Kidney (tissue), 14 donors: ENCODE data around the gene LCOR. TPM values are rescaled to one million over a fixed set of nuclear protein-coding genes. Genes with fewer than 3 reads are reported as not detected.

Experiments
- DNase-seq, 5 donors: peaks; one replicate each; pipeline ENCODE4 v3.0.0-alpha.2; 2013 to 2020
- FAIRE-seq: peaks from 2 replicates; lab custom pipeline; 2012; peaks lifted over from hg19 to GRCh38; lab: Jason Lieb, UNC
- H3K27ac ChIP-seq, 2 donors: one replicate each; pipeline ENCODE4 v1.7.0; 2013; ENCODE audit warnings: low read depth in 2 of 2, low read length in 2 of 2, inconsistent platforms in 1 of 2
- H3K27me3 ChIP-seq: one replicate; pipeline ENCODE4 v1.7.1; 2013; ENCODE audit warnings: low read length, inconsistent platforms; ENCODE audit not compliant: control insufficient read depth, insufficient read depth
- H3K36me3 ChIP-seq, 3 donors: one replicate each; pipeline versions ENCODE4 v1.7.0 to v1.7.1; 2013; ENCODE audit warnings: low read length in 3 of 3, control low read depth in 1 of 3, inconsistent platforms in 1 of 3; ENCODE audit not compliant: insufficient read depth in 3 of 3, control insufficient read depth in 2 of 3
- H3K4me1 ChIP-seq, 3 donors: one replicate each; pipeline versions ENCODE4 v1.7.0 to v1.7.1; 2013; ENCODE audit warnings: low read length in 3 of 3, inconsistent platforms in 1 of 3, low read depth in 1 of 3; ENCODE audit not compliant: control insufficient read depth in 2 of 3, insufficient read depth in 2 of 3
- H3K4me3 ChIP-seq, 3 donors: one replicate each; pipeline versions ENCODE4 v1.7.0 to v1.8.1; 2013; ENCODE audit warnings: low read length in 3 of 3, control low read depth in 1 of 3, inconsistent platforms in 1 of 3
- H3K9ac ChIP-seq, 3 donors: one replicate each; pipeline versions ENCODE4 v1.7.0 to v1.7.1; 2013; ENCODE audit warnings: low read length in 3 of 3, control low read depth in 1 of 3, inconsistent platforms in 1 of 3
- H3K9me3 ChIP-seq, 3 donors: one replicate each; pipeline versions ENCODE4 v1.7.0 to v1.7.1; 2013; ENCODE audit warnings: low read length in 3 of 3, control low read depth in 1 of 3, inconsistent platforms in 1 of 3; ENCODE audit not compliant: control insufficient read depth in 2 of 3, insufficient read depth in 1 of 3
- CTCF ChIP-seq: IDR thresholded peaks from 3 replicates; pipeline ENCODE4 v1.5.1; 2012; ENCODE audit warnings: mild to moderate bottlenecking, moderate library complexity, borderline replicate concordance; ENCODE audit not compliant: insufficient read depth; ENCODE audit errors: extremely low read depth
- intact Hi-C: fragments of 100-400 bp; cut with DNase I; formaldehyde crosslinking; loops from one replicate; pipeline ENCODE4 v1.11.1; 2022
- polyA plus RNA-seq: library from polyadenylated mRNA; stranded (reverse); fragments of 350-450 nt; fragmentation: Illumina TruSeq; extraction: RNeasy Lipid Tissue Mini Kit (QIAGEN cat#74804); gene quantifications from one replicate; pipeline ENCODE4 v1.2.3, GENCODE V29; 2014; ENCODE audit warnings: low read depth, low replicate concordance; ENCODE audit not compliant: insufficient read depth
- total RNA-seq: library from RNA; stranded (reverse); fragmentation: NEBNext Ultra II Directional; extraction: Animal tissue kit (Norgen Biotek cat#: 25700); gene quantifications from one replicate; pipeline ENCODE4 v1.2.1, GENCODE V29; 2021
- donor health status: control.
- donor health status: control.
- donor health status: control.
- donor health status: control.
- donor health status: control.
- donor health status: DM: yes; HTN: yes; CAD: no.
- donor health status: Normal renal cell carcinoma (clear cell type).

Gene LCOR
- total and polyA plus RNA-seq, 2 donors from 2014 or later, result 2.8 to 48.5 TPM

- no peak overlapping the region for H3K9ac ChIP-seq
- no peaks in the 10 kb centered on the region for H3K4me1 ChIP-seq
- no peak for FAIRE-seq
- H3K27ac ChIP-seq, result no peak overlapping the region
- peaks cover 0 to 5% (median 0%) of the 10 kb centered on the region in 3 donors for H3K9me3 ChIP-seq
- no peaks in the 10 kb centered on the region for H3K36me3 ChIP-seq
- no peaks in the 10 kb centered on the region for H3K27me3 ChIP-seq
- no peak overlapping the region for H3K4me3 ChIP-seq
- intact Hi-C loops, result no loop called here
- no peak for TF ChIP-seq CTCF
- peak in 1 of 5 donors; percentile 42 for DNase-seq
These were observed 178.7 kb downstream of the LCOR start for GRCh38 chr10:97010695-97011206.

- DNase-seq (peak in 1 of 5 donors; percentile 38), FAIRE-seq (no peak)
- no peaks in the 10 kb centered on the region for H3K36me3 ChIP-seq
- H3K4me3 ChIP-seq, result no peak overlapping the region
- intact Hi-C loops, result no loop called here
- no peak for TF ChIP-seq CTCF
- no peak overlapping the region for H3K27ac ChIP-seq
- no peaks in the 10 kb centered on the region for H3K27me3 ChIP-seq
- H3K9me3 ChIP-seq, result peaks cover 0 to 5% (median 0%) of the 10 kb centered on the region in 3 donors
- no peaks in the 10 kb centered on the region for H3K4me1 ChIP-seq
- no peak overlapping the region for H3K9ac ChIP-seq
These were observed 179.3 kb downstream of the LCOR start for GRCh38 chr10:97011397-97011796.

GRCh38 chr10:97012470-97012869, 180.4 kb downstream of the LCOR start:
- H3K36me3 ChIP-seq, result no peaks in the 10 kb centered on the region
- peaks cover 0 to 4% (median 0%) of the 10 kb centered on the region in 3 donors for H3K9me3 ChIP-seq
- no peak overlapping the region for H3K9ac ChIP-seq
- H3K27me3 ChIP-seq, result no peaks in the 10 kb centered on the region
- intact Hi-C loops, result no loop called here
- FAIRE-seq (no peak), DNase-seq (peak in 1 of 5 donors; percentile 54)
- H3K27ac ChIP-seq, result no peak overlapping the region
- no peaks in the 10 kb centered on the region for H3K4me1 ChIP-seq
- H3K4me3 ChIP-seq, result no peak overlapping the region
- TF ChIP-seq CTCF, result no peak

GRCh38 chr10:97013568-97013967, 181.5 kb downstream of the LCOR start:
- no peaks in the 10 kb centered on the region for H3K9me3 ChIP-seq

More at GRCh38 chr10:97013568-97013967, 181.5 kb downstream of the LCOR start:
- Histone ChIP-seq H3K4me1 (no peaks in the 10 kb centered on the region), H3K4me3 (no peak overlapping the region), H3K9ac (no peak overlapping the region), H3K27ac (no peak overlapping the region), H3K27me3 (no peaks in the 10 kb centered on the region), H3K36me3 (no peaks in the 10 kb centered on the region)
- FAIRE-seq (no peak), DNase-seq (peak in 1 of 5 donors; percentile 56)
- intact Hi-C loops, result no loop called here
- TF ChIP-seq CTCF, result no peak
